Retinal pigment epithelial cell (primary cell): ENCODE results near the gene GDAP2.

Experiments
- DNase-seq: peaks from one replicate; pipeline ENCODE4 v3.0.0-alpha.2; 2010; ENCODE audit warnings: low read depth
- H3K4me3 ChIP-seq: 2 replicates; pipeline ENCODE4 v1.5.1; 2011; ENCODE audit warnings: mild to moderate bottlenecking, low read length, control low read depth, moderate library complexity
- CTCF ChIP-seq: conservative IDR thresholded peaks from 2 replicates; pipeline ENCODE4 v1.5.1; 2011; ENCODE audit warnings: low read depth, low read length, control low read depth, inconsistent platforms

Gene GDAP2

GRCh38 chr1:117843791-117844190 lies 85.6 kb downstream of the GDAP2 start:
- DNase-seq, result no peak
- no peak overlapping the region for H3K4me3 ChIP-seq
- no peak for TF ChIP-seq CTCF

GRCh38 chr1:117842408-117843170 lies 86.8 kb downstream of the GDAP2 start:
- H3K4me3 ChIP-seq, result no peak overlapping the region
- no peak for DNase-seq
- TF ChIP-seq CTCF, result no peak

GRCh38 chr1:117841117-117841650 lies 88.2 kb downstream of the GDAP2 start:
- no peak for DNase-seq
- TF ChIP-seq CTCF, result no peak
- H3K4me3 ChIP-seq, result no peak overlapping the region

- H3K4me3 ChIP-seq, result no peak overlapping the region
- no peak for TF ChIP-seq CTCF
- no peak for DNase-seq
Observed at GRCh38 chr1:117838911-117839310, 90.5 kb downstream of the GDAP2 start.

GRCh38 chr1:117836069-117836468 lies 93.4 kb downstream of the GDAP2 start:
- TF ChIP-seq CTCF, result no peak
- H3K4me3 ChIP-seq, result no peak overlapping the region
- DNase-seq, result no peak

- H3K4me3 ChIP-seq, result no peak overlapping the region
- TF ChIP-seq CTCF, result no peak
- no peak for DNase-seq
Observed at GRCh38 chr1:117834416-117834815, 95.0 kb downstream of the GDAP2 start.

- no peak for TF ChIP-seq CTCF
Observed at GRCh38 chr1:117832453-117832852, 97.0 kb downstream of the GDAP2 start.

More at GRCh38 chr1:117832453-117832852, 97.0 kb downstream of the GDAP2 start:
- H3K4me3 ChIP-seq, result no peak overlapping the region
- no peak for DNase-seq
